ENCODE data around the gene ADGRB3.

ADGRB3 gene

GRCh38 chr6:69438113-69438512 lies 803.0 kb downstream of the ADGRB3 start:
- DNase-seq (ENCODE audit: extremely low read depth, low read depth), result no peak
- no peak for TF ChIP-seq CTCF (IDR thresholded peaks at IDR 0.05; ENCODE audit: low read depth, low read length)

Measured in AG09319 (cell line).